SH-SY5Y (cell line): ENCODE data around the gene OBSCN.

Experiments used
- GATA2 ChIP-seq: IDR thresholded peaks from 2 replicates; pipeline ENCODE4 v1.6.1; 2011; ENCODE audit warnings: mild to moderate bottlenecking, low read depth, low read length
- GATA3 ChIP-seq: IDR thresholded peaks from 2 replicates; pipeline ENCODE4 v1.6.1; 2011; ENCODE audit warnings: low read depth, mild to moderate bottlenecking, low read length, moderate library complexity

DNA sequence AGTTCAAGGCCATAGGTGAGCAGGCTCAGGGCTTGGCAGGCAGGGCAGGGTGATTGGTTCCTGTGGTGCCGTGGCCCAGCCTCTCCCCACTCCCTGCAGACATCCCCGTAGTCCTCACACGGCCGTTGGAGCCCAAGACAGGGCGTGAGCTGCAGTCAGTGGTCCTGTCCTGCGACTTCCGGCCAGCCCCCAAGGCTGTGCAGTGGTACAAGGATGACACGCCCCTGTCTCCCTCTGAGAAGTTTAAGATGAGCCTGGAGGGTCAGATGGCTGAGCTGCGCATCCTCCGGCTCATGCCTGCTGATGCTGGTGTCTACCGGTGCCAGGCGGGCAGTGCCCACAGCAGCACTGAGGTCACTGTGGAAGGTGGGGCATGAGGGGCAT is 71.9 kb downstream of the OBSCN start:
- no peak for TF ChIP-seq GATA3
- no peak for TF ChIP-seq GATA2
